Measurements from ENCODE around the gene RFX5.

DNA sequence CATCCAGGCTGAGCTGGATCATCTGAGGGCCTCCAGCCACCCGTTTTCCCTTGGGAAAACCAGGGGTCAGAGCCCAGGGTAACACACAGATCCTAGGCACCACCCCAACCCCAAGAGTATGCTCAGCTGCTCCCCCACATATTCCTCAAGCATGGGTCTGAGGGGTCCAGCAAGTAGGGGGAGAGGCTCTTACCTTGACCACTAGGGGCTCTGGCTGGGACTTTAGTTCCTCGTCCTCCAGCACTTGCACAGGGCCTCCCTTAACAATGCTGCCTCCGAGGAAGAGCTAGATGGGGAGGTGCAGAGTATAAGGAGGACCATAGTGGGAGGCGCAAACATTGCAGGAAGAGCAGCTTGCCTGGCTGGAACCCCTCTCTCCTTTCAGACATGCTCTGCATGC, 17.9 kb upstream of the RFX5 start:
- TF ChIP-seq CTCF (IDR thresholded peaks at IDR 0.05) (no peak), POLR2A (IDR thresholded peaks at IDR 0.05) (no peak)

Measured in adrenal gland (tissue), 5 donors.